CD4-positive, CD25-positive, alpha-beta regulatory T cell (primary cell): ENCODE measurements around the gene RAB6B. TPM values are rescaled to one million over a fixed set of nuclear protein-coding genes. Genes with fewer than 3 reads are reported as not detected.

Experiments
- ATAC-seq, 2 donors: fragments of 150-1000 bp; cut with Tn5 transposase; one replicate each; pipeline ENCODE4 v1.10.0; 2021; ENCODE audit warnings: low read depth in 2 of 2, moderate number of reproducible peaks in 2 of 2, moderate library complexity in 1 of 2
- DNase-seq, 3 donors: peaks; one replicate each; pipeline versions ENCODE4 v3.0.0 to v3.0.0-alpha.2; 2012 to 2022; ENCODE audit warnings: mixed read lengths in 1 of 3
- H3K27ac ChIP-seq: one replicate; pipeline ENCODE4 v1.7.0; 2013; ENCODE audit warnings: mild to moderate bottlenecking, low read length; ENCODE audit not compliant: insufficient read depth, poor library complexity, severe bottlenecking
- H3K27me3 ChIP-seq: one replicate; pipeline ENCODE4 v1.7.0; 2013; ENCODE audit warnings: low read length; ENCODE audit not compliant: control insufficient read depth, insufficient read depth
- H3K36me3 ChIP-seq: one replicate; pipeline ENCODE4 v1.7.0; 2013; ENCODE audit warnings: mild to moderate bottlenecking, low read length, moderate library complexity; ENCODE audit not compliant: control insufficient read depth, insufficient read depth
- H3K4me1 ChIP-seq: 2 replicates; pipeline ENCODE4 v1.7.0; 2013; ENCODE audit warnings: mild to moderate bottlenecking, low read length; ENCODE audit not compliant: insufficient read depth, control insufficient read depth, poor library complexity, severe bottlenecking
- H3K4me3 ChIP-seq: one replicate; pipeline ENCODE4 v1.7.0; 2013; ENCODE audit warnings: low read depth, mild to moderate bottlenecking, low read length, moderate library complexity
- H3K9me3 ChIP-seq, 2 experiments: 1 replicate in 1 of 2; 2 replicates in 1 of 2; pipeline ENCODE4 v1.7.0; 2013; ENCODE audit warnings: low read length in 2 of 2, mild to moderate bottlenecking in 1 of 2, moderate library complexity in 1 of 2; ENCODE audit not compliant: control insufficient read depth in 2 of 2
- H3K27ac Mint-ChIP-seq, 3 donors: one replicate each; pipeline ENCODE4 v1.8.0; 2020 to 2022; ENCODE audit warnings: mild to moderate bottlenecking in 3 of 3, mixed read lengths in 3 of 3, moderate library complexity in 2 of 3
- H3K27me3 Mint-ChIP-seq: one replicate; pipeline ENCODE4 v1.8.0; 2022; ENCODE audit warnings: mild to moderate bottlenecking, mixed read lengths
- H3K36me3 Mint-ChIP-seq: one replicate; pipeline ENCODE4 v1.8.0; 2020; ENCODE audit warnings: mixed read lengths
- H3K4me1 Mint-ChIP-seq, 4 donors: one replicate each; pipeline ENCODE4 v1.8.0; 2020 to 2022; ENCODE audit warnings: mixed read lengths in 4 of 4, mild to moderate bottlenecking in 1 of 4
- H3K4me3 Mint-ChIP-seq, 4 donors: one replicate each; pipeline ENCODE4 v1.8.0; 2020 to 2022; ENCODE audit warnings: mild to moderate bottlenecking in 4 of 4, mixed read lengths in 4 of 4, moderate library complexity in 3 of 4
- H3K9me3 Mint-ChIP-seq, 7 donors: one replicate each; pipeline ENCODE4 v1.8.0; 2020 to 2022; ENCODE audit warnings: mixed read lengths in 7 of 7, mild to moderate bottlenecking in 3 of 7, moderate library complexity in 2 of 7
- polyA plus RNA-seq, 4 donors: library from polyadenylated mRNA; unstranded; fragments of 300-500 nt; fragmentation: Illumina TruSeq; gene quantifications; one replicate each; pipeline ENCODE4 v1.2.3, GENCODE V29; 2021
- total RNA-seq: library from RNA; stranded (reverse); gene quantifications from one replicate; pipeline ENCODE4 v1.2.3, GENCODE V29; 2022

Gene RAB6B
- total and polyA plus RNA-seq, 5 donors from 2014 or later: 0.16 to 0.94 (median 0.31) TPM

GRCh38 chr3:133928136-133928893, 32.6 kb upstream of the RAB6B start:
- Histone ChIP-seq H3K27me3 (no peaks in the 10 kb centered on the region), H3K27ac (no peak overlapping the region), H3K36me3 (no peaks in the 10 kb centered on the region), H3K4me1 (peaks cover 15% of the 10 kb centered on the region), H3K9me3 (no peaks in the 10 kb centered on the region), H3K4me3 (peak overlapping the region; percentile 30)
- Mint-ChIP-seq H3K36me3 (no peaks in the 10 kb centered on the region), H3K27ac (peak overlapping the region in 2 of 3 donors; percentile 53 to 82), H3K27me3 (peaks cover 36% of the 10 kb centered on the region), H3K9me3 (no peaks in the 10 kb centered on the region), H3K4me3 (peak overlapping the region in 3 of 4 donors; percentile 66 to 76 (median 73)), H3K4me1 (peaks cover 0 to 18% (median 7%) of the 10 kb centered on the region in 4 donors)
- DNase-seq (no peak), ATAC-seq (no peak)

GRCh38 chr3:133927540-133928066, 31.9 kb upstream of the RAB6B start:
- peak; percentile 63 to 75 (median 63) for DNase-seq
- H3K4me1 ChIP-seq: peaks cover 15% of the 10 kb centered on the region
- peak; percentile 83 to 86 for ATAC-seq
- no peak overlapping the region for H3K27ac ChIP-seq
- H3K27me3 ChIP-seq: no peaks in the 10 kb centered on the region
- Mint-ChIP-seq H3K4me3 (peak overlapping the region; percentile 73 to 79 (median 74)), H3K27me3 (peaks cover 36% of the 10 kb centered on the region), H3K36me3 (no peaks in the 10 kb centered on the region), H3K27ac (peak overlapping the region in 2 of 3 donors; percentile 60 to 82), H3K4me1 (peaks cover 0 to 18% (median 7%) of the 10 kb centered on the region in 4 donors), H3K9me3 (no peaks in the 10 kb centered on the region)
- H3K4me3 ChIP-seq: peak overlapping the region; percentile 30
- no peaks in the 10 kb centered on the region for H3K9me3 ChIP-seq
- H3K36me3 ChIP-seq: no peaks in the 10 kb centered on the region

- Mint-ChIP-seq H3K27ac (peak overlapping the region in 2 of 3 donors; percentile 5 to 62), H3K9me3 (no peaks in the 10 kb centered on the region), H3K4me3 (peak overlapping the region; percentile 3 to 79 (median 71)), H3K36me3 (no peaks in the 10 kb centered on the region), H3K27me3 (peaks cover 37% of the 10 kb centered on the region), H3K4me1 (peaks cover 0 to 18% (median 7%) of the 10 kb centered on the region in 4 donors)
- no peaks in the 10 kb centered on the region for H3K9me3 ChIP-seq
- peaks cover 15% of the 10 kb centered on the region for H3K4me1 ChIP-seq
- ATAC-seq (no peak), DNase-seq (no peak)
- H3K27ac ChIP-seq: no peak overlapping the region
- no peaks in the 10 kb centered on the region for H3K27me3 ChIP-seq
- H3K36me3 ChIP-seq: no peaks in the 10 kb centered on the region
- H3K4me3 ChIP-seq: no peak overlapping the region
Observed at GRCh38 chr3:133926736-133927539, 31.3 kb upstream of the RAB6B start.

- H3K27me3 ChIP-seq: peaks cover 4% of the 10 kb centered on the region
- Mint-ChIP-seq H3K4me1 (peaks cover 0 to 18% (median 7%) of the 10 kb centered on the region in 4 donors), H3K27me3 (peaks cover 45% of the 10 kb centered on the region), H3K36me3 (no peaks in the 10 kb centered on the region), H3K9me3 (peaks cover 0 to 1% (median 0%) of the 10 kb centered on the region in 7 donors), H3K4me3 (peak overlapping the region in 3 of 4 donors; percentile 3 to 69 (median 38)), H3K27ac (peak overlapping the region in 2 of 3 donors; percentile 1 to 5)
- DNase-seq (no peak), ATAC-seq (no peak)
- no peak overlapping the region for H3K27ac ChIP-seq
- H3K4me3 ChIP-seq: no peak overlapping the region
- peaks cover 15% of the 10 kb centered on the region for H3K4me1 ChIP-seq
- no peaks in the 10 kb centered on the region for H3K9me3 ChIP-seq
- H3K36me3 ChIP-seq: no peaks in the 10 kb centered on the region
Observed at GRCh38 chr3:133925960-133926735, 30.5 kb upstream of the RAB6B start.

GRCh38 chr3:133924041-133924440, 28.4 kb upstream of the RAB6B start:
- ATAC-seq (no peak), DNase-seq (no peak)
- no peak overlapping the region for H3K27ac Mint-ChIP-seq
- Histone ChIP-seq H3K27ac (no peak overlapping the region), H3K36me3 (no peaks in the 10 kb centered on the region), H3K4me3 (no peak overlapping the region), H3K4me1 (peaks cover 15% of the 10 kb centered on the region), H3K27me3 (peaks cover 14% of the 10 kb centered on the region), H3K9me3 (no peaks in the 10 kb centered on the region)
- H3K27me3 Mint-ChIP-seq: peaks cover 42% of the 10 kb centered on the region
- peaks cover 0 to 3% (median 0%) of the 10 kb centered on the region in 7 donors for H3K9me3 Mint-ChIP-seq
- H3K4me3 Mint-ChIP-seq: no peak overlapping the region
- H3K36me3 Mint-ChIP-seq: no peaks in the 10 kb centered on the region
- peaks cover 0 to 18% (median 7%) of the 10 kb centered on the region in 4 donors for H3K4me1 Mint-ChIP-seq

GRCh38 chr3:133921592-133921991, 25.9 kb upstream of the RAB6B start:
- no peak overlapping the region for H3K27ac Mint-ChIP-seq

GRCh38 chr3:133917144-133917543, 21.5 kb upstream of the RAB6B start:
- H3K36me3 Mint-ChIP-seq: peaks cover 5% of the 10 kb centered on the region
- Histone ChIP-seq H3K27ac (no peak overlapping the region), H3K4me1 (no peaks in the 10 kb centered on the region), H3K9me3 (no peaks in the 10 kb centered on the region), H3K36me3 (no peaks in the 10 kb centered on the region), H3K4me3 (no peak overlapping the region), H3K27me3 (peaks cover 41% of the 10 kb centered on the region)
- H3K4me3 Mint-ChIP-seq: no peak overlapping the region
- ATAC-seq (no peak), DNase-seq (no peak)
- peaks cover 0 to 8% (median 1%) of the 10 kb centered on the region in 7 donors for H3K9me3 Mint-ChIP-seq
- H3K27ac Mint-ChIP-seq: no peak overlapping the region
- H3K27me3 Mint-ChIP-seq: peaks cover 40% of the 10 kb centered on the region
- H3K4me1 Mint-ChIP-seq: no peaks in the 10 kb centered on the region

More at GRCh38 chr3:133921592-133921991, 25.9 kb upstream of the RAB6B start:
- Mint-ChIP-seq H3K36me3 (peaks cover 5% of the 10 kb centered on the region), H3K27me3 (peaks cover 42% of the 10 kb centered on the region), H3K4me1 (peaks cover 0 to 4% (median under 1%) of the 10 kb centered on the region in 4 donors), H3K4me3 (peak overlapping the region in 1 of 4 donors; percentile 18), H3K9me3 (peaks cover 0 to 8% (median 1%) of the 10 kb centered on the region in 7 donors)
- DNase-seq (no peak), ATAC-seq (no peak)
- H3K36me3 ChIP-seq: no peaks in the 10 kb centered on the region
- no peaks in the 10 kb centered on the region for H3K9me3 ChIP-seq
- H3K27me3 ChIP-seq: peaks cover 18% of the 10 kb centered on the region
- no peaks in the 10 kb centered on the region for H3K4me1 ChIP-seq
- H3K4me3 ChIP-seq: no peak overlapping the region
- H3K27ac ChIP-seq: no peak overlapping the region
